Neuronal stem cell (in vitro differentiated cells): ENCODE measurements around the gene BGN.

ENCODE experiments used
- DNase-seq: peaks from one replicate; pipeline ENCODE4 v3.0.0-alpha.2; 2013; ENCODE audit warnings: low spot score
- H2AFZ ChIP-seq: one replicate; pipeline ENCODE4 v1.6.1; 2013; ENCODE audit warnings: mild to moderate bottlenecking, low read length, inconsistent platforms
- H2AK5ac ChIP-seq: 2 replicates; pipeline ENCODE4 v1.6.1; 2013; ENCODE audit warnings: low read depth, mild to moderate bottlenecking, inconsistent platforms, low read length, moderate library complexity, mixed read lengths
- H2BK120ac ChIP-seq: 2 replicates; pipeline ENCODE4 v1.6.1; 2013; ENCODE audit warnings: low read depth, mild to moderate bottlenecking, inconsistent platforms, low read length, moderate library complexity, mixed read lengths
- H2BK12ac ChIP-seq: one replicate; pipeline ENCODE4 v1.6.1; 2013; ENCODE audit warnings: low read length, inconsistent platforms
- H2BK15ac ChIP-seq: 2 replicates; pipeline ENCODE4 v1.6.1; 2013; ENCODE audit warnings: mild to moderate bottlenecking, low read length, inconsistent platforms, mixed read lengths
- H2BK5ac ChIP-seq: one replicate; pipeline ENCODE4 v1.6.1; 2013; ENCODE audit warnings: inconsistent platforms, mild to moderate bottlenecking, low read length, moderate library complexity
- H3K14ac ChIP-seq: one replicate; pipeline ENCODE4 v1.6.1; 2013; ENCODE audit warnings: low read length, inconsistent platforms
- H3K18ac ChIP-seq: 2 replicates; pipeline ENCODE4 v1.6.1; 2013; ENCODE audit warnings: low read length, inconsistent platforms
- H3K23ac ChIP-seq: 2 replicates; pipeline ENCODE4 v1.6.1; 2013; ENCODE audit warnings: low read depth, mild to moderate bottlenecking, mixed read lengths, low read length, inconsistent platforms; ENCODE audit not compliant: poor library complexity
- H3K27ac ChIP-seq: replicated peaks from 3 replicates; pipeline ENCODE4 v1.5.1; 2013; ENCODE audit warnings: low read length, inconsistent platforms
- H3K27me3 ChIP-seq, 3 experiments: 2 replicates each; pipeline ENCODE4 v1.6.1; 2013; ENCODE audit warnings: low read length in 3 of 3, mild to moderate bottlenecking in 2 of 3, inconsistent platforms in 1 of 3, low read depth in 1 of 3, mixed read lengths in 1 of 3, moderate library complexity in 1 of 3; ENCODE audit not compliant: control insufficient read depth in 3 of 3, insufficient read depth in 3 of 3
- H3K36me3 ChIP-seq, 2 donors: replicated peaks in 1 of 2; 2 replicates each; pipeline ENCODE4 v1.6.1; 2013; ENCODE audit warnings: low read length in 2 of 2; ENCODE audit not compliant: control insufficient read depth in 2 of 2, insufficient read depth in 2 of 2
- H3K4ac ChIP-seq: 2 replicates; pipeline ENCODE4 v1.6.1; 2013; ENCODE audit warnings: inconsistent platforms, mild to moderate bottlenecking, low read length, moderate library complexity
- H3K4me1 ChIP-seq, 2 donors: 1 replicate in 1 of 2; 2 replicates in 1 of 2; pipeline ENCODE4 v1.6.1; 2013; ENCODE audit warnings: low read length in 2 of 2, low read depth in 1 of 2; ENCODE audit not compliant: control insufficient read depth in 2 of 2, insufficient read depth in 1 of 2
- H3K4me2 ChIP-seq: one replicate; pipeline ENCODE4 v1.6.1; 2013; ENCODE audit warnings: mild to moderate bottlenecking, low read length, inconsistent platforms; ENCODE audit not compliant: insufficient read depth, poor library complexity, severe bottlenecking
- H3K4me3 ChIP-seq, 2 donors: 2 replicates each; pipeline ENCODE4 v1.5.1; 2013; ENCODE audit warnings: low read length in 2 of 2, mild to moderate bottlenecking in 2 of 2, inconsistent platforms in 1 of 2, moderate library complexity in 1 of 2
- H3K79me1 ChIP-seq: one replicate; pipeline ENCODE4 v1.6.1; 2013; ENCODE audit warnings: low read depth, mild to moderate bottlenecking, inconsistent platforms, low read length, moderate library complexity
- H3K9ac ChIP-seq: one replicate; pipeline ENCODE4 v1.6.1; 2013; ENCODE audit warnings: mild to moderate bottlenecking, low read depth, low read length, inconsistent platforms; ENCODE audit not compliant: poor library complexity
- H3K9me3 ChIP-seq, 2 donors: replicated peaks in 1 of 2; 2 replicates each; pipeline versions ENCODE3 to v1.6.1; 2013; ENCODE audit warnings: low read length in 2 of 2, mild to moderate bottlenecking in 2 of 2, inconsistent platforms in 1 of 2, low read depth in 1 of 2, mixed read lengths in 1 of 2, moderate library complexity in 1 of 2; ENCODE audit not compliant: control insufficient read depth in 2 of 2, insufficient read depth in 1 of 2
- H4K8ac ChIP-seq: one replicate; pipeline ENCODE4 v1.6.1; 2013; ENCODE audit warnings: low read depth, mild to moderate bottlenecking, inconsistent platforms, low read length, moderate library complexity
- H4K91ac ChIP-seq: one replicate; pipeline ENCODE4 v1.6.1; 2013; ENCODE audit warnings: low read length, low read depth, mild to moderate bottlenecking, inconsistent platforms; ENCODE audit not compliant: poor library complexity
- WGBS, 2 donors: extraction: QIAGEN DNeasy Blood & Tissue Kit; methylation state at CpG; one replicate each; pipeline ENCODE4 v1.1.7; 2013; ENCODE audit warnings: missing lambda C conversion rate in 2 of 2, mixed read lengths in 1 of 2; ENCODE audit not compliant: insufficient read length in 2 of 2, insufficient replicate concordance in 1 of 2; ENCODE audit errors: extremely low coverage in 2 of 2; 5-methylcytosine and 5-hydroxymethylcytosine counted together

Gene BGN

DNA sequence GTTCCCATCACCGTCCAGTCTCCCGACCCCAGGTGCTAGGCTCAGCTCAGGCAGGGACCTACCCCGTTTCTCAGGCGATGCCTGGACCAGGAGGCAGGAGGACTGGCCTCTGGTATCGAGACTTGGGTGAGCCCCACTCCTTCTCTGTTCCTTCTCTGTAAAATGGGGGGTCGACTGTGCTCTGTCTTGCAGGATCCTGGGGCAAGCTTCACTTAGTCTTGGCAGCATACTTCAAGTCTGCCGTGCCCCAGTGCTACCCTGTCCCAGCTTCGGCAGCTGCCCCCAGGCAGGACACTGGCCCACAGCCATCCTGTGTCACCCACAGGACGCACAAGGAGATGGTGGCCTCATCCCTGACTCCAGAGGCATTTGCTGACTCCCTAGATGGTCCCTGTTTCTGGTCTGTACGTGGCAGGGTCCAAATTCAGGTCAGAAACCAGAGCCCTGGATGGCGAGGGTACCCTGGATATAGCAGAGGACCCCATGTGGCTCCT is 17.4 kb upstream of the BGN start:
- no peak overlapping the region for H4K8ac ChIP-seq
- H2AFZ ChIP-seq: no peak overlapping the region
- no peak overlapping the region for H3K14ac ChIP-seq
- no peaks in the 10 kb centered on the region for H3K36me3 ChIP-seq
- no peak overlapping the region for H2AK5ac ChIP-seq
- H3K4me1 ChIP-seq: peaks cover 0 to 6% of the 10 kb centered on the region in 2 donors
- WGBS, 2 donors: no CpG with 5 or more reads among the region's 11 CpGs
- H2BK120ac ChIP-seq: no peak overlapping the region
- H3K79me1 ChIP-seq: no peaks in the 10 kb centered on the region
- H3K9me3 ChIP-seq: no peaks in the 10 kb centered on the region
- no peak overlapping the region for H3K4ac ChIP-seq
- no peak overlapping the region for H3K4me3 ChIP-seq
- H4K91ac ChIP-seq: no peak overlapping the region
- no peak overlapping the region for H3K23ac ChIP-seq
- no peak overlapping the region for H3K18ac ChIP-seq
- no peak overlapping the region for H3K4me2 ChIP-seq
- H2BK15ac ChIP-seq: no peak overlapping the region
- no peak overlapping the region for H2BK12ac ChIP-seq
- no peak overlapping the region for H3K27ac ChIP-seq
- no peak overlapping the region for H2BK5ac ChIP-seq
- DNase-seq: no peak
- H3K27me3 ChIP-seq: peaks cover 0 to 60% (median 8%) of the 10 kb centered on the region in 3 experiments
- H3K9ac ChIP-seq: no peak overlapping the region

DNA sequence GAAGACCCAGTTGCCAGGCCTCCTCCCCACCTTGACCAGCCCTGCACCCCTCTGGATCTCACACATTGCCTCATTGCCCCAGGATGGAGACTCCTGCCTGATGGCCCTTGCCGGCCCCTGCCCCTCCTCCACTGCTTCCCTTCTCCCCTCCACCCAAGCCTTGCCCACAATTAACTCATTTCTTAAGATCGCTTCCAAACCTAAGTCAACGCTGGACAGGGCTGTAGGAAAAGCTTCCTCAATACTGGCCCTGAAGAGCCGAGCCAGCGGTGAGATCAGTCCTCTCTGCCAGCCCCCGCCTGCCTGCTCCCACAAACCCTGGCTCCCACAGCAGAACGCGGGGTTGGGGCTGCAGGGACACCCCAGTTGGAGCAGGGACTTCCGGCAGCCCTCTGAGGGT is 16.9 kb upstream of the BGN start:
- Histone ChIP-seq H4K8ac (no peak overlapping the region), H3K4me3 (no peak overlapping the region), H3K4me2 (no peak overlapping the region), H3K4me1 (peaks cover 0 to 6% of the 10 kb centered on the region in 2 donors), H3K9ac (no peak overlapping the region), H3K27me3 (peaks cover 0 to 61% (median 8%) of the 10 kb centered on the region in 3 experiments), H3K14ac (no peak overlapping the region), H2BK5ac (no peak overlapping the region), H3K36me3 (no peaks in the 10 kb centered on the region), H3K9me3 (no peaks in the 10 kb centered on the region), H3K18ac (no peak overlapping the region), H2AFZ (no peak overlapping the region), H3K23ac (no peak overlapping the region), H2BK120ac (no peak overlapping the region), H2AK5ac (no peak overlapping the region), H2BK15ac (no peak overlapping the region), H2BK12ac (no peak overlapping the region), H4K91ac (no peak overlapping the region), H3K27ac (no peak overlapping the region), H3K4ac (no peak overlapping the region), H3K79me1 (no peaks in the 10 kb centered on the region)
- DNase-seq: no peak
- WGBS, 2 donors: no CpG with 5 or more reads among the region's 9 CpGs

DNA sequence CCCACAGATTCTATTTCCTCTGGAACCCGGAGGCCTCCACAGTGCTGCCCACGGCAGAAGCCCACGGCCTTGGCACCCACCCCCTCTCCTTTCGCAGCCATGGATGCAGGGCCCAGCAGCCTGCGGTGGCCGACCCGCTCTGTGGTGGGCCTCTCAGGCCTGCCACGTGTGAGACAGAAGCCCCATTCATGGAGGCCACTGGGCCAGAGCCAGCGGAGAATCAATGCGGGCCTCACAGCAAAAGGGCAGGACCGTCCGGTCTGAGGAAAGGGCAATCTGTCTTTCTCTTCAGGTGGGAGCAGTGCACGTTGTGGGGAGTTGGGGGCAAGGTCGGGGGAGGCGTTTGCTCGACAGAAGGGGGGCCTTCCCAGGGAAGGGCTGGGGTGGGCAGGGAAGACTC is 16.0 kb upstream of the BGN start:
- Histone ChIP-seq H3K36me3 (no peaks in the 10 kb centered on the region), H3K4me1 (peaks cover 0 to 6% of the 10 kb centered on the region in 2 donors), H2BK5ac (no peak overlapping the region), H2BK120ac (no peak overlapping the region), H4K91ac (no peak overlapping the region), H3K27me3 (peaks cover 0 to 58% (median 8%) of the 10 kb centered on the region in 3 experiments), H3K27ac (no peak overlapping the region), H4K8ac (no peak overlapping the region), H2AK5ac (peak overlapping the region; percentile 74), H3K9me3 (no peaks in the 10 kb centered on the region), H3K14ac (no peak overlapping the region), H2BK15ac (no peak overlapping the region), H3K4me2 (no peak overlapping the region), H3K4ac (no peak overlapping the region), H3K18ac (no peak overlapping the region), H3K9ac (no peak overlapping the region), H3K79me1 (no peaks in the 10 kb centered on the region), H2AFZ (no peak overlapping the region), H3K23ac (no peak overlapping the region), H2BK12ac (no peak overlapping the region), H3K4me3 (no peak overlapping the region)
- no peak for DNase-seq
- no CpG with 5 or more reads among the region's 16 CpGs for WGBS, 2 donors

DNA sequence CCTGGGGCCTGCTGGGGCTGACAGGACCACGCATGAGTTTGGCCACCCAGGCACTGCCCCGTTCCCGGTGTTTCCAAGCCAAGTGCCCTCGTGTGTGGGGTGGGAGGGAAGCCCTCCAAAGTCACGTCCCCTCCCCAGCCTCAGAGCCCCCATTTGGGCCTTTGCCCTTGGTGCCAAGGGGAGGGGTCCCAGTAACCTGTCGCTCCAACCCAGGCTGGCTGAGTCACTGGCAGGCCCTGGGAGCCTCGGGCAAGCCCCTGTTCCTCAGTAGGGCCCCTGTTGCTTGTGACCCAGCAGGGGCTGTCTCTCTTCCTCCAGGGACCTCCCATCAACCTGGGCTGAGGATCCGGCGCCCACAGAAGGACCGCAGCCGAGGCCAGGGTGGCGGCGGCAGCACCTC is 13.7 kb upstream of the BGN start:
- Histone ChIP-seq H2BK120ac (no peak overlapping the region), H2AK5ac (no peak overlapping the region), H3K9me3 (no peaks in the 10 kb centered on the region), H3K4me2 (no peak overlapping the region), H2BK5ac (no peak overlapping the region), H4K91ac (no peak overlapping the region), H3K36me3 (no peaks in the 10 kb centered on the region), H3K23ac (no peak overlapping the region), H3K27me3 (peaks cover 0 to 54% (median 2%) of the 10 kb centered on the region in 3 experiments), H4K8ac (no peak overlapping the region), H3K4ac (no peak overlapping the region), H3K79me1 (no peaks in the 10 kb centered on the region), H2AFZ (no peak overlapping the region), H3K9ac (no peak overlapping the region), H3K27ac (no peak overlapping the region), H3K4me1 (no peaks in the 10 kb centered on the region), H2BK15ac (peak overlapping the region; percentile 17), H3K18ac (no peak overlapping the region), H3K14ac (no peak overlapping the region), H3K4me3 (no peak overlapping the region), H2BK12ac (no peak overlapping the region)
- no CpG with 5 or more reads among the region's 13 CpGs for WGBS, 2 donors
- DNase-seq: no peak
